Suppressor macrophage (primary cell): Measurements from ENCODE around the gene RNF113B.

ENCODE experiments used
- DNase-seq, 4 experiments: peaks; one replicate each; pipeline ENCODE4 v3.0.0-alpha.2; 2020 to 2022
- total RNA-seq, 17 experiments: gene quantifications; one replicate each; lab custom pipeline; 2026; ENCODE audit warnings: mixed read lengths in 6 of 17, inconsistent platforms in 3 of 17; lab: John Stamatoyannopoulos, UW

The RNF113B gene
- 0 to 0.77 (median 0) reads per million in 17 experiments for total RNA-seq

DNA sequence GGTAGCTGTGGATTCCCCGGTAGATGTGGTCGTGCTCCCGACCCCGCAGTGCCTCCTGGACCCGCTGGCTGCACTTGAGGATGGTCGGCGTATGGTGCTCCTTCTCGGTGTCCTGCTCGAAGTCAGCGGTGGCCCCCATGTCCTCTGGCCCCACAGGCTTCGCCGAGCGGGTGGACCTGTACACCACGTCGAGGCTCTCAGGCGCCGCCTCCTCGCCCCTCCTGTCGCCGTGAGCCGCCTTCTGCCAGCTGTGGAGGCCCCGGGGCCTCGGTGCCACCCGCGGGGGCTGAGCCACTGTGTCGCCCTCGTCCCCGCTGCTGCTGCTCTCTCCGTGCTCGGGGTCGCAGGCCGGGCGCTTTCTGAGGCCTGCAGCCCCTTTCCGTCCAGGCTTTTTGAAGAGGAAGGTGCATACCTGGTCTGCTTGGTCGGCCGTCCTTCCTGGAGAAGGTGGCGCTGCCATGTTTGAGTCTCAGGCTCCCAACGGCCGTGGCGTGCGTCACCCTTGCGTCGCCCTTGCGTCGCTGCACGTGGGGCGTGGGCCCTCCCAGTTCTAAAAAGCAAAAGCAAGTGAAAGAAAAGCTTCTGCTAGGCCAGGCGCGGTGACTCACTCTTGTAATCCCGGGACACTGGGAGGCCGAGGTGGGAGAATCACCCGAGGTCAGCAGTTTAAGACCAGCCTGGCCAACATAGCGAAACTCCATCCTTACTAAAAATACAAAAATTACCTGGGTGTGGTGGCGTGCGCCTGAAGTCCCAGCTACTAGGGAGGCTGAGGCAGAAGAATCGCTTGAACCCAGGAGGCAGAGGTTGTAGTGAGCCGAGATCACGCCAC, at the start of gene RNF113B:
Gene RNF113B (minus strand): TSS at position 493 of the 832 bp plus-strand sequence. CDS start 33 bp downstream, at position 460.
- DNase-seq = no peak

DNA sequence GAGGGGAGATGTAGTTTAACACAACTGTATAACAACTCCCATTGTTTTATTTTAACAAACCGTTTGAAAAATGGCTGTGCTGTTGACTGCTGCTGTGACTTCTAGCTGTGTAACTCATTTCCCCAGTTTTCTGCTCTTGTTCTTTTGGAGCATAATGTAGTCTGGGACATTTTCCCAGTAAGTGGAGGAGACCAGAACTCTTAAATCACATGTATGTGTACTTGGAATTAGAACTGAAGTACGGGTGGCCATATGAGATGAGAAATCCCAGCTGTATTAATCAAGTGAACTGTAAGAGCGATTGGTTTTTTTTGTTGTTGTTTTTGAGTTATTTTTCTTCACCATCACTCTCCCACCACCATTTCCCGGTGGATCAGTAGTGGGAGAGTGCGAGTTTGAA, 49.4 kb upstream of the RNF113B start:
- no peak for DNase-seq

DNA sequence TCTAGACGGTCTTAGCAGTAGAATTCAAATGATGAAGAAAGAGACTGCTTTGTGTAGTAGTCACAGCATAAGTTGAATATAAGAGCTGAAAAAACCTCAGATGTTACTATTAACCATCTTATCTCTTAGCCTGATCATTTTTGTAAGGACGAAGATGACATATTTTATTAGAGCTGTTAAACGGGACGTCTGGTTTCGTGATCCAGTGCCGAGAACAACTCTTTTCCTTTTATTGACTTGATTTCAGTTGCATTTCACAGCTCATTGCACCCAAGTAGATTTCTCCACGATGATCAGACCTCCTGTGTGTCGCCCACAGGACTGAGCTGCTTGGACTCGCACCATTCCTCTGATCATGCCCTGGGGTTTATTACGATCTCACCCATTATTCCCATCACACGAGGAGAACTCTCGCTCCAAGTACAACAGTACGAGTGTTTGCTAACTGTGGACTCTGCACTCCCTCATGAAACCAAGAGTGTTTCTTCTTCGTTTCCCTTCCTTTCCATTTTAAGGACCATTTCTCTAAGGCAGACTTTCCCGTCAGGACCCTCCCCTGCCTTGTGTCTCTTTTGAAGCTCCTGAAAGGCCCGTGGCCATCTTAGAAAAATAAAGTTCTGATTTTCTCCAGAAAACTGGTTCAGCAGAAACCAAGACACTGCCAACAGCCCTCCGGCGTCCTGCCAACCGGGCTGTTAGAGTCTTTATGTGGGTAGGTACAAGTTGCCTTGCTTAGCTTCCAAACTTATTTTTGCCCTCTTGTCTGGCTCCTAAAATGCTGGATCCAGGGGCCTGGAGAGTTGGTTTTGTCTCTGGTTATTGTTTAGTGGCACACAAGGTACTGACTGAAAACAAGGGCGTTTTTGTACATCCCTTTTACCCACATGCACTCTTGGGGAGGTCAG, 48.2 kb upstream of the RNF113B start:
- no peak for DNase-seq

DNA sequence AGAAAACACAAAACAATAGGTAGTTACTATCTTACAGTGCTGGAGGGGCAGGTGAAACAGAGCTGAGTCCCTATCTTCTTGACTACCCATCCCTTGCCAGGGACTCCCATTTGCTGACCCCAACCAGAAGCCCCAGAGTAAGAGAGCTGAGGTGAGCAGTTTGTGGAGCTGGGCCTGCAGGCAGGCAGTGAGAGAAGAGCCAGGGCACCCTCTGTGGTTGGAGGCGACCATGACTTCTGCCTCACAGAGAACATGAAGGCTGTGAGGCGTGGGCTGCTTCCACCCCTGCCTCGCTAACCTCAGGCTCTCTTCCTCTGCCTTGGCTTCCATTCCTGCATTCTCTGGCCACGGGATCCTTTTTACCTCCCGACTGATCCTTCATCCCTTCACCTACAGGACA, 47.5 kb upstream of the RNF113B start:
- DNase-seq = no peak

DNA sequence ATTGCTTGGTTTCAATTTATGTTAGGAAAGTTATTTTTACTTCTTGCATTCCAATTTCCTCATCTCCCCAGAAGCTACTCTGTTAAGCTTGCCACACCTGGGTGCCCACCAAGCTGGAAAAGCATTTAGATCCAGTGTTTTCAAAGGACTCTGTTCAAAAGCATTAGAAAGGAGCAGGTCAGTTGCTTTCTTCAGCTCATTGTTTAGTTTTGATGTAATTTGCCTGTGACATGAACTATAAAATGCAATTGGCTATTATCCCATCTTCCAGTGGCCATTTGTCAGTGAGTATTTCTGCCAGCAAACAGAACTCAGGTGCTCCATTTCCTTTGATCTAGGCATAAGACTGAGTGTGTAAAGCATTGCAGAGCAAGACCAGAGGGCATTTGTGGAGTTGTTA, 46.7 kb upstream of the RNF113B start:
- no peak for DNase-seq

DNA sequence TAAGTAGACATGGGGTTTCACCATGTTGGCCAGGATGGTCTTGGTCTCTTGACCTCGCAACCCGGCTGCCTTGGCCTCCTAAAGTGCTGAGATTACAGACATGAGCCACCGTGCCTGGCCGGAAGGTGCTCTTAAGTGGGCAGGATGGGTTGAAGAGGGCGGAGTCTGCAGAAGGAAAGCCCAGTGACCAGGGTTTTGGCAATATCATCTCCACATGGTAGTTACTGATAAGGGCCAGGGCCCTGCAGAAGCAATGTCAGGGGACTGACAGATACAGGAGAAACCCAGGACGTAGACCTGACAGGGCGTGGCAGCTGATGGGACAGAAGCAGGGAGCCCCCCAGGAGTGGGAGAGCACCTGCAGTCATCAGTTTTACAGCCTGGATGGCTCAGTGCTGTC, 45.7 kb upstream of the RNF113B start:
- no peak for DNase-seq

DNA sequence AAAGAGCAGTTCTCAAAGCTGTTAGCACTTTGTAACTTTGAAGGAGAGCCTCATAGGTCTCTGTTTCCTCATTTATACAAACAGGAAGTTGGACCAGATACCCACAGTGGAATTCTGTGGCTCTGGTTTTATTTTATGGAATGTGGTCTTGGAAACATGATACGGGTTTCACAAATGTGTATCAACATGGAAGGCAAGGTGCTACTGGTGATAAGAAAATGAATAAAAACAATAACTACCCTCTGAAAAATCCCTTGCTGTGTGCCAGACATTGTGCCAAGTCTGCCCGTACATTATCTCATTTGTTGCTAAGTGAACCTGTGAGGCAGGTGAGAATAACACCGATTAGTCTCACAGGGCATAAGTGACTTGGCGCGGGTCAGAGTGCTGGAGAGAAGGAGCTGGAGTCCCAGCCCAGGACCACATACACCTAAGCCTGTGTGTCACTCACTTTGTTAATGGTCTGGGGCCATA, 45.0 kb upstream of the RNF113B start:
- no peak for DNase-seq

DNA sequence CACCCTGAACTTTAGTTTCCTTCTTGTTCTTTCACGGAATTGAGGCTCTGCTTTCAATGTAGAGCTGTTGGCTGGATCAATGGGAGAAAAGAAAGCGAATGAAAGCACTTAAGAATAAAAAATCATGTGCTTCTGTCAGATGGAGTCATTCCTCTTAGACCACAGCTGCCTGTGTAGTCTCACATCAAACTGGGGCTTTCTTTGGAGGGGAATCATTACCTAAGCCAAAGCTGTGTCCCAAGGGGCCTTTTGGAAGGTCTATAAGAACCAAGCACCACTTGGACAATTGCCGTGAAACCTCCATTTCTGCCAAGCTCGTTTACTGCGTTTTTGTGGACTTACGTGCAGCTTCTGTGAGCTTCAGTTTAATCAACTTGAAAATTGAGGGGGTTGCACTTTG, 44.2 kb upstream of the RNF113B start:
- no peak for DNase-seq

DNA sequence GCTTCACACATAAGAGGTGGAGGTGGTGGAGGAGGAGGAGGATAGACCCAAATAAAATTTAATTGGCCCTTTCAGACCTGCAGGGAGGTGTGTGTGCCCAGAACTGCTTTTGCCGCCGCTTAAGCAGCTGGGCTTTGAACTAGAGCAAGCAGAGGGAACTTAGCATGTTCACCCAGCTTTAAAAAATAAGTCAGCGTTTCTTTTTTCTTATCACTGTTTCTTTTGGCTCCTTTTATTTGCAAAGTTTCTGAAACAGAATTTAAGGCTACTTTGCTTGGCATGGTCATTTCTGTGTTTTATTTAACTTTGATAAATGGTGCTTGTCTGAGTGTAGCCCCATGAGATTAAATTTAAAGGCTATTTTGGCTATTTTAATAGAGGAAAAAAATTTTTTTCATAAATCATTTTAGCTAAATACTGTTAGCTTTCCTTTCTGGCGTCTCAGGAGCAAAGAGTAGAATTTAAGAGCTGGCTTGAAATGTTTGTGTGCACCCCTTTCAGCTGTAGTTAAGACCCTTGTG, 43.3 kb upstream of the RNF113B start:
- DNase-seq = no peak

DNA sequence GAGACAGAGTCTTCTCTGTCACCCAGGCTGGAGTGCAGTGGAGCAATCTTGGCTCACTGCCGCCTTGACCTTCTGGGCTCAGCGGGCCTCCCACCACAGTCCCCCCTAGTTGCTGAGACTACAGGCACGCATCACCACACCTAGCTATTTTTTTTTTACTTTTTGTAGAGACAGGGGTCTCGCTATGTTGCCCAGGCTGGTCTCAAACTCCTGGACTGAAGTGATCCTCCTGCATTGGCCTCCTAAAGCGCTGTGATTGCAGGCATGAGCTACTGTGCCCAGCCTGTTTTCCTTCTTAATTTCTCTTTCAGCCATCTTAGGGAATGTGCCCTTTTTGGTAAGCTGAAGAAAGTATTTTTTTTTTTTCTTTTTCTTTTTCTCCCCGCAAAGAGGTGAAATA, 42.6 kb upstream of the RNF113B start:
- DNase-seq = no peak

DNA sequence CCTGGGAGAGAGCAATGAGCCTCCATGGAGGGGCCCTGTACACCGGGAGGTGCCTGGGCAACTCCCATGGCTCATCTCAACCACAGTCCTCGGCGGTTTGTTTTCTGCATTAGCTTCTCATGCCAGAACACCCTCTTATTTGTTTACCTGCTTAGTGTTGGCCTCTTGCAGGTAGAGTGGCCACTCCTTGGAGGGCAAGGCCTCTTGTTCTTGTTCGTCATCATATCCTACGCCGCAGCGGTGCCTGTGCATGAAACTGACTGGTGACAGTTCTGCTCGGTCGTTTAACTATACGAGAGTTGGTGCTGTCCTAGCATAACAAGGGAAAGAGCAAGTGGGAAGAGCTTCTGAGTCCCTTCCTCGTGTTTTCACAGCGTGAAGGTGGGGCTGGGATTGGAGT, 40.5 kb upstream of the RNF113B start:
- DNase-seq = no peak

DNA sequence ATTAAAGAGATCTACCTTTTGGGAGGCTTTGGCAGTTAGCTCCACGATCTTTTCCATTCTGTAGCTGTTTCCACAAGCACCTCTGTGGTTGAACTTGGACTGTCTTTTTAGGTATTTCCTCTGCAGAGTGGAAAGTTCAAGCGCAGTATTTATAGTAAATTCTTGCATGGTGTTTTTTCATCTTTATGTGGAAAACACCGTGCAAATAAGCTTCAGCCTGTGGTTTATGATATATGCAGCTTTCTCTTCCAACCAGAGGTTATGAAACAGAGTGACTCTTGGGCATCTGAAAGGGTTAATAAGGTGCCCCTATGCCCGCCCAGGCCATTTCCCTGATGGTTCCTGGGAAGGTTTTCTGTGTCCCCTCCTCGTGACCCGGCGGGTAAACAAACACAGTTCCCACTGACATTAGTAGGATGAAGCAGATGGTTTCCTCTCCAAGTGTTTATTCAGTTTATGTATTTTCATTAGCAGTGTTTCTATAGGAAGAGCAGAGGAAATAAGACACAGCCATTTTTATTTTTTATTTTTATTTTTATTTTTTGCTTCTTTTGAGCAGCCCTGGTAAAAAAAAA, 39.7 kb upstream of the RNF113B start:
- no peak for DNase-seq

DNA sequence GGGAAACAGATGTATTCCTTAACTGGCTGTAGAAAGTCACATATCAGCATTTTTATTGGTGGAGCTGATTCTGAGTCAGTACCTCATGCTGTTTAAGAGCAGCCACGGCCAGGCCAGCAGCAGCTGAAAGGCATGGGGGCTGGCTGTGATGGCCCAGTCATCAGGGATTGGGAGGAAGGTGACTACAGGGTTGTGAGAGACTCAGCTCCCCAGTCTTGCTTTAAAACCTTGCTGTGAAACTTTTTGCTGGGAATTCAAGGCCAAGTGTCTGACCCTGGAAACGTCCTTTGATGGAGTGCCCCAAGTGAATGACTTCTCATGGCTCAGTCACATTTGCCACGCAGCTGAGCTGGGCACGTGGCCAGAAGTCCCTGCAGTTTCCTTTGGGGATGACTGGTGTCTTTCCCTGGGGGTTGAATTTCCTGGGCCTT, 39.1 kb upstream of the RNF113B start:
- DNase-seq = no peak

DNA sequence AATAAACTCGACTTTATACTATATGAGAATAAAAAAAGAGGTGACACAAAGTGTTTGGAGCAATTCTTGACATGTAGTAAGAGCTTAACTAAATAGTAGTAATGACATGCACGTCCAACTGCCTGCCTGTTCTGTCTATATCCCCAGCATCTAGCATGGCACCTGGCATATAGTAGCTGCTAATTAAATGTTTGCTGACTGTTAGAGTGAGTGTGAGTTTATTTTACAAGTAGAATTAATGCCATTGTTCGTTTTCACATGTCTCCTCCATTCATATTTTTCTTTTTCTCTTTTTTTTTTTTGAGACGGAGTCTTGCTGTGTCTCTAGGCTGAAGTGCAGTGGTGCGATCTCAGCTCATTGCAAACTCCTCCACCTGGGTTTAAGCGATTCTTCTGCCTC, 38.4 kb upstream of the RNF113B start:
- no peak for DNase-seq

DNA sequence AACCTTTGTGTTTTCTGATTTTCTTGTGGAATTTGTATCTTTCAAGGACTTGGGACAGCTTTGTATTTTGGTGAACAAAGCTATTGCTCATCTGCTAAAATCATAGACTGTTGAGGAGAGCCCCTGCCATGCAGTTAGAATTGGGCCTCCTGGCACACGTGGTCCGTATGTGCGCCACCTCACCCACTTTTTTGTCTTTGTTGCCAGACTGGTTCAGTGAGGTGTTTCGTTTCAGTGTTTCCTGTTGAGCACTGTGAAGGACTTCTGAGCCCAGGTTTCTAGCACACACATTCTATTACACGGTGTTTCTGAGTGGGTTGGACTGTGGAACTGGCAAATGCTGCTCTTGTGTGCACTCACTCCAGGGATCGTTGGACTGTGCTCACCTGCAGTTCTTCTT, 37.6 kb upstream of the RNF113B start:
- DNase-seq = no peak

DNA sequence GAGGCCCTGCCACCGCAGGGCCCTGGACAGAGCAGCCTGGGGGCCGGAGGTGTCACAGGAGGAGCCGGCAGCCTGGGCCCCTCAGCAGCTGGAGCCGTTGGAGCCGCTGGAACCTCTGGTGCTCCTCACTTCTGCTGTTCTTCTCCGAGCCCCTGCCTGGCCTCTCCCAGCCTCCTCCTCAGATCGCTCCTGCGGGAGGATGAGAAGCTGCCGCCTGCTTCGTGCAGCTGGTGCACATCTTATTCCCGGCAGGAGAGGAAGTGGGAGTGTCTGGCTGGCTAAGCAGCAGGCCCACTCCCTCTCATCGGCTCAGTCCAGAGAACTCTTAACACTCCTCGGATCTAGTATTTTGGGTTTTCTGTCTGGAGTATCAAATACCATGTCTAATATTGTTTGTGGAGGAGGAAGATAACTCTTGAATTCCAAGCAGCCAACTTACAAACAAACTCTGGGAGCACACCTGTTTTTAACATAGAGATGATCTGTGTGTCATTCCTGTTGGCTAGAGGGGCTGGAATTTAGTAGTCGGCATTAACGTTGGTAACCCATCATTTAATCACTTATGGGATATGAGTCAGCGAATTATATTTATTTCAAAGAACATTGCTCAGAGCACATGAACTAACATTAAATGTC, 37.1 kb upstream of the RNF113B start:
- no peak for DNase-seq

DNA sequence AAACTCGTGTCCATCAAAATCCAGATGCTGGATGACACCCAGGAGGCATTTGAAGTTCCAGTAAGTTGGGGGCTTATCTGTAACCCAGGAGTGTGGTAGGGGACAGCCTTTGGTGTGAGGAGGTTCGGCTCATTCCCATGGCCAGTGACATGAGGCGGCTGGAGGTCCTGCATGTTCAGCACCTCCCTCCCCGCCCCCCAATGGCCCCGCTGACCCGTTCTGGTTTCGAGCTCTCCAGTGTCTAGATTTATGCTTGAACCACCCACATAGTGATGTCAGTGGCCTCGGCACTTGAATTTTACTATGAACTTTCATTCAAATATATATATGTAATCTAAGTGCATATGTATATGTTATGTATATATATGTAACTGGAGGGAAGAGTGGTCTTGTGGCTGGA, 36.3 kb upstream of the RNF113B start:
- no peak for DNase-seq

DNA sequence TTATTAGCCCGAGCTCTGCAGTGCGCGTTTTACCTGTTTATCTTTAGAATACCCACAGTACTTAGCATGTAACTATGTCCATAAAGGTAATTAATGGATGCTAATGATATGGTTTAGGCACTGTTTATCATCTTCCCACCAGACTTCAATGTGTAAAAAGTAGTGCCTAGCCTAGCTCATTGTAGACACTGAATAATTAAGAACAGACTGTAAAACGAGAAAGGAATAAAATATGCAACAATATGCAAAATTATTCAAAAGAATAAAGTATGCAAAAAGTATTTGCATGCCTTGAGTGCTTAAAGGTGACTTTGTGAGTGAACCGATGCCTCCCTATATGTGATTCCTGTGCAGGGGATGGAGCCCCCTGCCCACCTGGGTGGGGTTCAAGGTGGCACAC, 35.7 kb upstream of the RNF113B start:
- DNase-seq = no peak

DNA sequence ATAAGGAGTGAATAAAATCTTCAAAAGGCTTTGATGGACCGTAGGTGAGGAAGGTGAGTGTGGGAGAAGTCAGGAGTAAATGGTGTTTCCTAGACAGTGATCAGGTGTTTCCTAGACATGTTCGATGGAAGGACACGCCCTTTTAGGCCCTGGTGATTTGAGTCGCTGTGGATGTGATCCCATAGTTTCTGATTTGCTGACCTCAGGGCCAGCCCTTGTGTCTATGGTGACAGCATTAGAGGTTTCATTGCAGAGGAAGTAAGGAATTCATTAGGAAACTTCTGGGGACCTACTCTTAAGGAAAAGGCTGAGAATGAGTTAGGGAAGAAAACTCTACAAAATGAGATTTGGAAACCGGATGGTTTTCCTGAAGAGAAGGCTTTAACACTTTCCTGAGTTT, 31.5 kb upstream of the RNF113B start:
- DNase-seq = no peak

DNA sequence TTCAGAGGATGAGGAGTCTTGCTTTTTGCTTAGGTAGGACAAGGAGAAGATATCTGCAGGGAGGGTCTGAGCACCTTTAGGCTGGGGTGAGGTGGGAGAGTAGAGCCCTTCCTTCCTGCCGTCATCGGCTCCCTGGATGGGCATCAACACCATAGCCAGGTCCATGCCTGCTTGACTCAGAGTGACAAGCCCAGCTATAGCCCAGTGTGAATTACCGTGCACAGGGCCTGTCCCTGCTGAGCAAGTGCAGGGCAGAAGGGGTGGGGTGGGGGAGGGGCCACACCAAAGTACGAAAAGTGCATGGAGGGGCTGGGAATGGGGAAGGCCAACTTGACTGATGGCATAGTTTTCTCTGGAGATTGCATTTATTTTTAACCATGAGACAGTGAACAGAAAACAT, 30.3 kb upstream of the RNF113B start:
- DNase-seq = no peak

DNA sequence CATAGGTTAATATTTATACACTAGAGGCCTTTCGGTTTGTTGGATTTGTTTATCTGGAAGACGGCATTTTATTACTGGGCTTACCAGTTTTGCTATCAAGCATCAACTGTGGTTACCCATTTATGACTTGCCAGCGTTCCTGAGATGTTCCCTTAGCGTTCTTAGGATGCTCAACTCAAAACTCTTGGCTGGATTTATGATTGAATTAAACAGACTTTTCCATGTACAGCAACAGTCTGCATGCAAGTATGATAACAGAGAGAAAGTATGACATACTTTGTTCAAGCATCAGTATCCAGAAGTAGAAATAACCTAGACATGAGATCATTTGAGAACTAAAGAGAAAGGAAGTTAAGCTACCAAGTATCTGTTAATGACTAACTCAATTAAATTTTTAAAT, 29.9 kb upstream of the RNF113B start:
- no peak for DNase-seq

DNA sequence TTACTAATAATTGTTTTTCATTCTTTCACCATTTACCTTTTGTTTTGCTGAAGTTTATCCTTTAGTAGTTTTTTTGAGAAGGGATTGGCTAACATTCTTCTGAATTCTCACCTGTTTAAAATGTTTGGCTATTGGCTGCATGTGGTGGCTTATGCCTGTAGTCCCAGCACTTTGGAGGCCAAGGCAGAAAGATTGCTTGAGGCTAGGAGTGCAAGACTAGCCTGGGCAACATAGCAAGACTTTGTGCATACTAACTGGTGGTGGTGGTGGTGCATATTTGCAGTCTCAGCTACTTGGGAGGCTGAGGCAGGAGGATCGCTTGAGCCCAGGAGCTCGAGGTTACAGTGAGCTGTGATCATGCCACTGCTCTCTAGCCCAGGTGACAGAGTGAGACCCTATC, 27.5 kb upstream of the RNF113B start:
- DNase-seq = no peak
